H9 (cell line): ENCODE results near the gene UBE2L6. TPM values are rescaled to one million over a fixed set of nuclear protein-coding genes. Genes with fewer than 3 reads are reported as not detected.
A peak's percentile ranks its signal among the peaks of the same experiment; 100 is the strongest.

Experiments used
- DNase-seq: peaks from one replicate; pipeline ENCODE4 v3.0.0-alpha.2; 2017
- H2AFZ ChIP-seq: one replicate; pipeline ENCODE4 v1.6.1; 2013; ENCODE audit warnings: mild to moderate bottlenecking, low read length, control low read depth, moderate library complexity
- H2AK5ac ChIP-seq: 2 replicates; pipeline ENCODE4 v1.6.1; 2013; ENCODE audit warnings: low read length, control low read depth, mixed read lengths; ENCODE audit not compliant: insufficient read length
- H2BK120ac ChIP-seq: one replicate; pipeline ENCODE4 v1.6.1; 2013; ENCODE audit warnings: low read depth, mild to moderate bottlenecking, low read length, control low read depth, inconsistent platforms; ENCODE audit not compliant: poor library complexity, severe bottlenecking
- H2BK12ac ChIP-seq: 2 replicates; pipeline ENCODE4 v1.6.1; 2013; ENCODE audit warnings: low read length, control low read depth, mixed read lengths, low read depth; ENCODE audit not compliant: insufficient read length
- H2BK15ac ChIP-seq: 2 replicates; pipeline ENCODE4 v1.6.1; 2013; ENCODE audit warnings: low read depth, low read length, control low read depth
- H2BK20ac ChIP-seq: one replicate; pipeline ENCODE4 v1.6.1; 2013; ENCODE audit warnings: low read depth, mild to moderate bottlenecking, low read length, control low read depth, inconsistent platforms; ENCODE audit not compliant: poor library complexity, severe bottlenecking
- H2BK5ac ChIP-seq: 2 replicates; pipeline ENCODE4 v1.6.1; 2013; ENCODE audit warnings: low read length, control low read depth, mixed read lengths; ENCODE audit not compliant: insufficient read length
- H3K14ac ChIP-seq: 2 replicates; pipeline ENCODE4 v1.6.1; 2013; ENCODE audit warnings: low read length, control low read depth; ENCODE audit not compliant: insufficient read depth
- H3K18ac ChIP-seq: 2 replicates; pipeline ENCODE4 v1.6.1; 2013; ENCODE audit warnings: low read depth, mild to moderate bottlenecking, mixed read lengths, low read length, control low read depth; ENCODE audit not compliant: insufficient read length
- H3K23ac ChIP-seq: 2 replicates; pipeline ENCODE4 v1.6.1; 2013; ENCODE audit warnings: low read length, control low read depth, mixed read lengths, low read depth; ENCODE audit not compliant: insufficient read length
- H3K23me2 ChIP-seq: 2 replicates; pipeline ENCODE4 v1.6.1; 2013; ENCODE audit warnings: low read depth, mild to moderate bottlenecking, mixed read lengths, low read length, control low read depth; ENCODE audit not compliant: insufficient read length, poor library complexity, severe bottlenecking
- H3K27ac ChIP-seq: 2 replicates; pipeline ENCODE4 v1.5.1; 2013; ENCODE audit warnings: low read length, control low read depth, mixed read lengths, low read depth; ENCODE audit not compliant: insufficient read length
- H3K27me3 ChIP-seq: 2 replicates; pipeline ENCODE4 v1.6.1; 2013; ENCODE audit warnings: low read length, control low read depth, inconsistent platforms; ENCODE audit not compliant: insufficient read depth
- H3K4ac ChIP-seq: 2 replicates; pipeline ENCODE4 v1.6.1; 2013; ENCODE audit warnings: low read depth, mild to moderate bottlenecking, control low read depth, inconsistent platforms, low read length, moderate library complexity
- H3K4me1 ChIP-seq: 2 replicates; pipeline ENCODE4 v1.6.1; 2013; ENCODE audit warnings: low read length, control low read depth, inconsistent platforms; ENCODE audit not compliant: insufficient read depth
- H3K4me2 ChIP-seq: 2 replicates; pipeline ENCODE4 v1.6.1; 2013; ENCODE audit warnings: low read length, control low read depth, mixed read lengths; ENCODE audit not compliant: insufficient read length, insufficient read depth
- H3K56ac ChIP-seq: 2 replicates; pipeline ENCODE4 v1.6.1; 2013; ENCODE audit warnings: low read depth, mild to moderate bottlenecking, mixed read lengths, low read length, control low read depth; ENCODE audit not compliant: insufficient read length
- H3K79me1 ChIP-seq: 2 replicates; pipeline ENCODE4 v1.6.1; 2013; ENCODE audit warnings: low read depth, mild to moderate bottlenecking, moderate library complexity, low read length, control low read depth, inconsistent platforms; ENCODE audit not compliant: insufficient read depth, poor library complexity, severe bottlenecking
- H3K79me2 ChIP-seq: 2 replicates; pipeline ENCODE4 v1.6.1; 2013; ENCODE audit warnings: low read length, control low read depth, inconsistent platforms; ENCODE audit not compliant: insufficient read depth
- H3K9ac ChIP-seq: 2 replicates; pipeline ENCODE4 v1.6.1; 2013; ENCODE audit warnings: low read length, control low read depth, mixed read lengths; ENCODE audit not compliant: insufficient read length; ENCODE audit errors: extremely low read depth
- H3K9me3 ChIP-seq: one replicate; pipeline ENCODE4 v1.6.1; 2013; ENCODE audit warnings: low read depth, low read length, inconsistent platforms; ENCODE audit not compliant: control insufficient read depth
- H3T11ph ChIP-seq: one replicate; pipeline ENCODE4 v1.6.1; 2013; ENCODE audit warnings: mild to moderate bottlenecking, low read length, control low read depth, inconsistent platforms
- H4K20me1 ChIP-seq: one replicate; pipeline ENCODE4 v1.6.1; 2013; ENCODE audit not compliant: control insufficient read depth, insufficient read length, insufficient read depth
- H4K5ac ChIP-seq: 2 replicates; pipeline ENCODE4 v1.6.1; 2013; ENCODE audit warnings: low read depth, mild to moderate bottlenecking, mixed read lengths, low read length, control low read depth; ENCODE audit not compliant: insufficient read length
- H4K8ac ChIP-seq: replicated peaks from 2 replicates; pipeline ENCODE4 v1.6.1; 2013; ENCODE audit warnings: low read length, control low read depth, mixed read lengths, low read depth; ENCODE audit not compliant: insufficient read length
- H4K91ac ChIP-seq: 2 replicates; pipeline ENCODE4 v1.6.1; 2013; ENCODE audit warnings: low read depth, mild to moderate bottlenecking, moderate library complexity, mixed read lengths, low read length, control low read depth; ENCODE audit not compliant: insufficient read length
- H3K27ac Mint-ChIP-seq, 3 experiments: 2 replicates in 2 of 3; 3 replicates in 1 of 3; pipeline ENCODE4 v1.8.0; 2020 to 2021; ENCODE audit warnings: mixed read lengths in 3 of 3, mild to moderate bottlenecking in 1 of 3, moderate library complexity in 1 of 3
- H3K27me3 Mint-ChIP-seq: 2 replicates; pipeline ENCODE4 v1.8.0; 2021; ENCODE audit warnings: low read depth, mild to moderate bottlenecking, moderate library complexity, mixed read lengths
- H3K36me3 Mint-ChIP-seq, 3 experiments: 2 replicates in 2 of 3; 3 replicates in 1 of 3; pipeline ENCODE4 v1.8.0; 2020 to 2021; ENCODE audit warnings: low read depth in 3 of 3, mixed read lengths in 3 of 3; ENCODE audit not compliant: insufficient read depth in 1 of 3
- H3K4me1 Mint-ChIP-seq, 2 experiments: 2 replicates each; pipeline ENCODE4 v1.8.0; 2020; ENCODE audit warnings: mixed read lengths in 2 of 2
- H3K4me3 Mint-ChIP-seq, 2 experiments: 2 replicates in 1 of 2; 3 replicates in 1 of 2; pipeline ENCODE4 v1.8.0; 2020 to 2021; ENCODE audit warnings: mild to moderate bottlenecking in 2 of 2, mixed read lengths in 2 of 2, moderate library complexity in 1 of 2
- H3K9me3 Mint-ChIP-seq, 2 experiments: 2 replicates in 1 of 2; 3 replicates in 1 of 2; pipeline ENCODE4 v1.8.0; 2020; ENCODE audit warnings: mild to moderate bottlenecking in 2 of 2, mixed read lengths in 2 of 2, moderate library complexity in 1 of 2
- WGBS: extraction: QIAGEN DNeasy Blood & Tissue Kit; methylation state at CpG from one replicate; pipeline ENCODE4 v1.1.7; 2013; ENCODE audit warnings: missing lambda C conversion rate, low lambda C conversion rate, mixed read lengths; ENCODE audit not compliant: insufficient read length; ENCODE audit errors: extremely low coverage; 5-methylcytosine and 5-hydroxymethylcytosine counted together
- total RNA-seq: library from RNA; stranded (reverse); gene quantifications from 2 replicates; pipeline ENCODE4 v1.2.1, GENCODE V29; 2021
- TF ChIP-seq, protein P1 (sequence below): fragments of 200-600 bp; sonication (generic); conservative IDR thresholded peaks from 3 replicates; pipeline ENCODE4 v1.8.0; 2021; ENCODE audit warnings: antibody characterized with exemption, mild to moderate bottlenecking

UBE2L6 gene
- total RNA-seq, 1 experiment from 2014 or later, result 38.9 TPM

DNA sequence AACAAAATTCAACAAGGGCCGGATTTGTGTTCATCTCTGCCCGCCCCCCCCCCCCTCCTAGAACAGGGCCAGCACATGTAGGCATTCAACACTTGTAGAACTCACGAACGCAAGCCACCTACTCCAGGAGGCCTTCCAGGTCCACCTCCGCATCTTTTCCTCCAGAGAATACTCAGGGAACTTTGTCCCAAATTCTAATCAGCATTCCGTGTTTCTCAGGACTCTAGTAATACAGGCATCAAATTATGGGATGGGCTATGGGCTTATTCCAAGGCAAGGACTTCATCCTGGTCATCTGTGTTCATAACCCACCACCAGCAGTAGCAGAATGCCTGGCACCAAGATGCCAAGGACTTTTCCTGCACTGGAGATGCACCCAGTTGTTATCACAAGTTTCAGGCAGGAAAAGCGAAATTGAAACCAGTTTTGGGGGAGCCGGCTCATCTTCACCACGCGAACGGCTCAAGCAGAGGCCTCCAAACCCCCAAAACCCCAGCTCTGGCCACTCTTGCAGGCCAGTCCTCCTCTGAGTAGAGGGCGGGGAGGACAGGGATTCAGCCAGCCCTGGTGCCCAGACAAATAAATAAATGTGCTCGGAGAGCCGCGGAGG, 462 bp downstream of the UBE2L6 start:
- Histone ChIP-seq H3K4ac (no peak overlapping the region), H2BK15ac (no peak overlapping the region), H2BK12ac (no peak overlapping the region), H3K4me2 (peak overlapping the region; percentile 82), H3K9me3 (no peaks in the 10 kb centered on the region), H3K79me2 (no peaks in the 10 kb centered on the region), H4K8ac (no peak overlapping the region), H2BK120ac (no peak overlapping the region), H2BK5ac (no peak overlapping the region), H3K27ac (no peak overlapping the region), H3K18ac (no peak overlapping the region), H3K23me2 (peaks cover 8% of the 10 kb centered on the region), H3K4me1 (no peaks in the 10 kb centered on the region; the same call in 1 of the 2 replicates), H2BK20ac (no peak overlapping the region), H2AK5ac (no peak overlapping the region), H2AFZ (no peak overlapping the region), H3T11ph (no peak overlapping the region), H3K79me1 (no peaks in the 10 kb centered on the region), H4K20me1 (no peaks in the 10 kb centered on the region), H3K14ac (0 out of 2 replicates have a peak overlapping the region, but pooled peaks have one; percentile 26), H3K27me3 (no peaks in the 10 kb centered on the region; the same call in 1 of the 2 replicates), H3K23ac (no peak overlapping the region), H3K56ac (no peak overlapping the region), H4K5ac (no peak overlapping the region), H4K91ac (no peak overlapping the region), H3K9ac (peak overlapping the region; percentile 42)
- Mint-ChIP-seq H3K27me3 (peaks cover 15% of the 10 kb centered on the region), H3K4me1 (peaks cover 29 to 32% of the 10 kb centered on the region in 2 experiments), H3K27ac (peak overlapping the region in 1 of 3 experiments; percentile 62; a peak in 1 of 7 replicates), H3K36me3 (no peaks in the 10 kb centered on the region; a peak in 1 of 7 replicates), H3K9me3 (no peaks in the 10 kb centered on the region), H3K4me3 (peak overlapping the region; percentile 86 to 89)
- TF ChIP-seq, protein P1, sequence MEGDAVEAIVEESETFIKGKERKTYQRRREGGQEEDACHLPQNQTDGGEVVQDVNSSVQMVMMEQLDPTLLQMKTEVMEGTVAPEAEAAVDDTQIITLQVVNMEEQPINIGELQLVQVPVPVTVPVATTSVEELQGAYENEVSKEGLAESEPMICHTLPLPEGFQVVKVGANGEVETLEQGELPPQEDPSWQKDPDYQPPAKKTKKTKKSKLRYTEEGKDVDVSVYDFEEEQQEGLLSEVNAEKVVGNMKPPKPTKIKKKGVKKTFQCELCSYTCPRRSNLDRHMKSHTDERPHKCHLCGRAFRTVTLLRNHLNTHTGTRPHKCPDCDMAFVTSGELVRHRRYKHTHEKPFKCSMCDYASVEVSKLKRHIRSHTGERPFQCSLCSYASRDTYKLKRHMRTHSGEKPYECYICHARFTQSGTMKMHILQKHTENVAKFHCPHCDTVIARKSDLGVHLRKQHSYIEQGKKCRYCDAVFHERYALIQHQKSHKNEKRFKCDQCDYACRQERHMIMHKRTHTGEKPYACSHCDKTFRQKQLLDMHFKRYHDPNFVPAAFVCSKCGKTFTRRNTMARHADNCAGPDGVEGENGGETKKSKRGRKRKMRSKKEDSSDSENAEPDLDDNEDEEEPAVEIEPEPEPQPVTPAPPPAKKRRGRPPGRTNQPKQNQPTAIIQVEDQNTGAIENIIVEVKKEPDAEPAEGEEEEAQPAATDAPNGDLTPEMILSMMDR, result no peak
- no CpG with 5 or more reads among the region's 15 CpGs for WGBS
- DNase-seq, result no peak
